Measurements from ENCODE around the gene ASCL3. TPM values are rescaled to one million over a fixed set of nuclear protein-coding genes. Genes with fewer than 3 reads are reported as not detected.
"Not testable (repeated sequence)": the region's sequence is repeated elsewhere in the genome, so short reads cannot be mapped to it uniquely, and the experiment has no call there.

Gene ASCL3
- total RNA-seq, 1 donor from 2014 or later = not detected

GRCh38 chr11:8959546-8960166 lies 16.8 kb upstream of the ASCL3 start:
- intact Hi-C loops (cut with DNase I) = loop anchor here (10.0 kb wide), 1 partner anchor 145 kb away; a partner anchor contains a TSS
- ATAC-seq (ENCODE audit: poor library complexity) (no peak), DNase-seq (no peak)

GRCh38 chr11:8956860-8957259 lies 14.0 kb upstream of the ASCL3 start:
- ATAC-seq (ENCODE audit: poor library complexity) (no peak), DNase-seq (no peak)
- intact Hi-C loops (cut with DNase I) = no loop called here

- intact Hi-C loops (cut with DNase I) = no loop called here
- DNase-seq (no peak), ATAC-seq (ENCODE audit: poor library complexity) (no peak)
Measured at GRCh38 chr11:8948886-8949285, 6.1 kb upstream of the ASCL3 start.

GRCh38 chr11:8947230-8947943 lies 4.6 kb upstream of the ASCL3 start:
- ATAC-seq (ENCODE audit: poor library complexity) (no peak), DNase-seq (no peak)
- intact Hi-C loops (cut with DNase I) = no loop called here

GRCh38 chr11:8941341-8942103 lies 1.3 kb downstream of the ASCL3 start:
- intact Hi-C loops (cut with DNase I) = no loop called here
- no peak for ATAC-seq (ENCODE audit: poor library complexity)
- DNase-seq = no peak

GRCh38 chr11:8937659-8938058 lies 5.2 kb downstream of the ASCL3 start:
- ATAC-seq (ENCODE audit: poor library complexity) = no peak
- DNase-seq = no peak
- intact Hi-C loops (cut with DNase I) = no loop called here

GRCh38 chr11:8937159-8937558 lies 5.7 kb downstream of the ASCL3 start:
- DNase-seq = no peak
- ATAC-seq (ENCODE audit: poor library complexity) = no peak
- intact Hi-C loops (cut with DNase I) = no loop called here

- DNase-seq; ATAC-seq (ENCODE audit: poor library complexity); intact Hi-C loops (cut with DNase I): not testable (repeated sequence)
Measured at GRCh38 chr11:8935789-8936188, 7.0 kb downstream of the ASCL3 start.

- intact Hi-C loops (cut with DNase I) = no loop called here
- DNase-seq = no peak
- ATAC-seq (ENCODE audit: poor library complexity) = no peak
Measured at GRCh38 chr11:8934742-8935488, 7.9 kb downstream of the ASCL3 start.

GRCh38 chr11:8933931-8934330 lies 8.9 kb downstream of the ASCL3 start:
- intact Hi-C loops (cut with DNase I) = no loop called here
- DNase-seq (no peak), ATAC-seq (ENCODE audit: poor library complexity) (no peak)

- ATAC-seq (ENCODE audit: poor library complexity) = no peak
- intact Hi-C loops (cut with DNase I) = no loop called here
- DNase-seq = no peak
Measured at GRCh38 chr11:8932564-8933180, 10.1 kb downstream of the ASCL3 start, which contains the start of gene C11orf16. Gene C11orf16 (minus strand): TSS chr11:8932947. CDS start chr11:8932308, 639 bp downstream.

GRCh38 chr11:8930456-8931175 lies 12.2 kb downstream of the ASCL3 start:
- intact Hi-C loops (cut with DNase I) = no loop called here
- DNase-seq (no peak), ATAC-seq (ENCODE audit: poor library complexity) (no peak)

- intact Hi-C loops (cut with DNase I) = no loop called here
- no peak for ATAC-seq (ENCODE audit: poor library complexity)
- no peak for DNase-seq
Measured at GRCh38 chr11:8928981-8929615, 13.7 kb downstream of the ASCL3 start.

- ATAC-seq (ENCODE audit: poor library complexity) = no peak
- intact Hi-C loops (cut with DNase I) = no loop called here
Measured at GRCh38 chr11:8928205-8928604, 14.6 kb downstream of the ASCL3 start.

GRCh38 chr11:8927233-8927632 lies 15.6 kb downstream of the ASCL3 start:
- intact Hi-C loops (cut with DNase I) = no loop called here
- no peak for DNase-seq
- ATAC-seq (ENCODE audit: poor library complexity) = no peak

More at GRCh38 chr11:8928205-8928604, 14.6 kb downstream of the ASCL3 start:
- DNase-seq = no peak

- DNase-seq (no peak), ATAC-seq (ENCODE audit: poor library complexity) (no peak)
- intact Hi-C loops (cut with DNase I) = no loop called here
Measured at GRCh38 chr11:8926236-8926635, 16.6 kb downstream of the ASCL3 start.

- ATAC-seq (ENCODE audit: poor library complexity) (no peak), DNase-seq (no peak)
- intact Hi-C loops (cut with DNase I) = no loop called here
Measured at GRCh38 chr11:8925711-8926110, 17.1 kb downstream of the ASCL3 start.
